OCI-LY1 (cell line): ENCODE data around the gene RBMS3.

Source experiments
- CTCF ChIP-seq: fragments of 200-600 bp; sonication (generic), shearing (Covaris generic); IDR thresholded peaks from 2 replicates; pipeline ENCODE4 v1.5.1; 2017; ENCODE audit warnings: mild to moderate bottlenecking, antibody characterized with exemption, low read length, moderate library complexity, mixed read lengths
- EZH2 ChIP-seq: fragments of 200-600 bp; sonication (generic), shearing (Covaris generic); IDR thresholded peaks from 2 replicates; pipeline ENCODE4 v1.8.0; 2017; ENCODE audit warnings: borderline replicate concordance, mixed run types, mild to moderate bottlenecking, antibody characterized with exemption, low read length, moderate library complexity, mixed read lengths

GRCh38 chr3:30020380-30020779 is 739.5 kb downstream of the RBMS3 start:
- TF ChIP-seq CTCF: no peak
- TF ChIP-seq EZH2: no peak
